GM13977 (cell line): ENCODE results near the gene TENT4A.

Source experiments
- DNase-seq: peaks from one replicate; pipeline ENCODE4 v3.0.0; 2012; ENCODE audit warnings: low spot score
- in situ Hi-C: fragments of 300-500 bp; cut with MboI; formaldehyde crosslinking; loops from one replicate; pipeline ENCODE4 v1.12.0; 2022; ENCODE audit warnings: low sequenced_read_pairs, low pct_unique_long_range_greater_than_20kb, mixed read lengths, inconsistent platforms; ENCODE audit not compliant: unreplicated experiment
- TF ChIP-seq, protein P1 (sequence below): IDR thresholded peaks from 2 replicates; pipeline ENCODE4 v1.5.1; 2012; ENCODE audit warnings: mild to moderate bottlenecking, control low read depth; ENCODE audit not compliant: insufficient read depth; ENCODE audit errors: extremely low read depth, missing control alignments

TENT4A gene

GRCh38 chr5:6762116-6762515, 48.9 kb downstream of the TENT4A start:
- DNase-seq = no peak
- TF ChIP-seq, protein P1, sequence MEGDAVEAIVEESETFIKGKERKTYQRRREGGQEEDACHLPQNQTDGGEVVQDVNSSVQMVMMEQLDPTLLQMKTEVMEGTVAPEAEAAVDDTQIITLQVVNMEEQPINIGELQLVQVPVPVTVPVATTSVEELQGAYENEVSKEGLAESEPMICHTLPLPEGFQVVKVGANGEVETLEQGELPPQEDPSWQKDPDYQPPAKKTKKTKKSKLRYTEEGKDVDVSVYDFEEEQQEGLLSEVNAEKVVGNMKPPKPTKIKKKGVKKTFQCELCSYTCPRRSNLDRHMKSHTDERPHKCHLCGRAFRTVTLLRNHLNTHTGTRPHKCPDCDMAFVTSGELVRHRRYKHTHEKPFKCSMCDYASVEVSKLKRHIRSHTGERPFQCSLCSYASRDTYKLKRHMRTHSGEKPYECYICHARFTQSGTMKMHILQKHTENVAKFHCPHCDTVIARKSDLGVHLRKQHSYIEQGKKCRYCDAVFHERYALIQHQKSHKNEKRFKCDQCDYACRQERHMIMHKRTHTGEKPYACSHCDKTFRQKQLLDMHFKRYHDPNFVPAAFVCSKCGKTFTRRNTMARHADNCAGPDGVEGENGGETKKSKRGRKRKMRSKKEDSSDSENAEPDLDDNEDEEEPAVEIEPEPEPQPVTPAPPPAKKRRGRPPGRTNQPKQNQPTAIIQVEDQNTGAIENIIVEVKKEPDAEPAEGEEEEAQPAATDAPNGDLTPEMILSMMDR = no peak
- in situ Hi-C loops = no loop called here

DNA sequence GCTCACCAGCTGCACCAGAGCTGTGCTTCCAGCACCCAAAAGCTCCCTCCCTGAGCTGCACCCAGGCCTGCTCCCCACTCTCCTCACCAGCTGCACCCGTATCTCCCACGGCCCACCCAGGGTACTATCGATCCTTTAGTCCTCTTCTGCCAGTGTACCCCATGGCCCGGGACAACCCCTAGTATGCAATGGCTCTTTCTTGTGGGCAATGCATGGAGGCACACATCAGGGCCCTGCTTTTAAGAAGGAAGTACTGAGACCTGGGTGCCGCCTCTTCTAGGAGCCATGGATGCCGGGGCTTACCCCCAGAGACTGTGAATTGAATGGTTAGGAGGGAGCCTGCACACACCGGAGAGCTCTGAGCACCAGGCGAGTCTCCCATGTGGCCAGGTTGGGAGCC, 49.5 kb downstream of the TENT4A start:
- in situ Hi-C loops = no loop called here
- DNase-seq = no peak
- TF ChIP-seq, protein P1 = no peak

- TF ChIP-seq, protein P1 = no peak
- no peak for DNase-seq
- in situ Hi-C loops = no loop called here
These were observed 50.0 kb downstream of the TENT4A start for GRCh38 chr5:6763191-6763590.

DNA sequence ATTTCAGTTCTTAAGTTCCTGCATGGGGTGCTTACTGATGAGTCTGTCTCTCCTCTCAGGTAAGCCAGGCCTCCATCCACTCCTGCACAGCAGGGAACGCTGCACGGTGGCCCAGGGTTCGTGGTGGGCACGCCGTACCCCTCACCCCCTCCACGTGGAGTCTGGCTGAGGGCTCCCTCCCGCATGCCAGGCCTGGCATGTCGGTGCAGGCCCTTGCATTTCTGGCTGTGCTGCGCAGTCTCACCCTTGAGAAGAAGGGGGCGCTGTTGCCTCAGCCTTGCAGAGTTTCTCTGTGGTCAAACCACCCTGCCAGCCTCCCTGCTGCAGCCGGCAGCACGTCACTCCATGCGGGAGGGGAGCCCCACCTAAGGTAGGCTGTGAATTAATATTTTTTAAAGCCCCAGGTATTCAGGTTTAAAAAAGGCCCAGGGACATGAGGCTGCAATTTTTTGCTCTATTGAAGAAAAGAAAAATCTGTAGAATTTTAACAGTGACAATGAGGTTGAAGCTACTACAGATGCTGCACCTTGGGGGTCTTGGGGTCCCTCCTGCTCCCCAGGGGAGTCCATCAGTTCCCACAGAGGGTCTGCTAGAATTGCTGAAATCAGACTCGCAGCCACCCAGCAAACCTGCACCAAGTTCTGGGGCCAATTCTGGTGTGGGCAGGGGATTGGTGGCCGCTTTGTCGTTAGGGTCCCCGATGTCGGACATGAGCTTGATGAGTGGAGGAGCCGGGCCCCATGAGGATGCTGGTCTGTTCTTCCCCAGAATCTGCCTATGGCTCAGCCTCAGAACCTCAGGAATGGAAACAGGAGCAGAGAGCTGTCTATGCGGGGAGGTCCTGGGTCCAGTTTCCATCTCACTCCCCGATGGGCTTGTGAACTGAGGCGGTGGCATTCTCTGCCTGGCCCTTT, 52.6 kb downstream of the TENT4A start:
- TF ChIP-seq, protein P1 = peak; percentile 91
- in situ Hi-C loops = no loop called here
- DNase-seq = peak; percentile 86

- in situ Hi-C loops = no loop called here
- TF ChIP-seq, protein P1 = no peak
- DNase-seq = no peak
These were observed 53.4 kb downstream of the TENT4A start for GRCh38 chr5:6766604-6767093.

- no peak for DNase-seq
- in situ Hi-C loops = no loop called here
- TF ChIP-seq, protein P1 = no peak
These were observed 54.3 kb downstream of the TENT4A start for GRCh38 chr5:6767481-6768063.
